ENCODE data around the gene IRF2BP2.

The IRF2BP2 gene

GRCh38 chr1:234655328-234656069 lies 45.5 kb upstream of the IRF2BP2 start:
- TF ChIP-seq ZBTB7A (IDR thresholded peaks at IDR 0.05; ENCODE audit: low read depth), result no peak
- TF ChIP-seq, protein P1, sequence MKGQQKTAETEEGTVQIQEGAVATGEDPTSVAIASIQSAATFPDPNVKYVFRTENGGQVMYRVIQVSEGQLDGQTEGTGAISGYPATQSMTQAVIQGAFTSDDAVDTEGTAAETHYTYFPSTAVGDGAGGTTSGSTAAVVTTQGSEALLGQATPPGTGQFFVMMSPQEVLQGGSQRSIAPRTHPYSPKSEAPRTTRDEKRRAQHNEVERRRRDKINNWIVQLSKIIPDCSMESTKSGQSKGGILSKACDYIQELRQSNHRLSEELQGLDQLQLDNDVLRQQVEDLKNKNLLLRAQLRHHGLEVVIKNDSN (IDR thresholded peaks at IDR 0.05), result no peak

DNA sequence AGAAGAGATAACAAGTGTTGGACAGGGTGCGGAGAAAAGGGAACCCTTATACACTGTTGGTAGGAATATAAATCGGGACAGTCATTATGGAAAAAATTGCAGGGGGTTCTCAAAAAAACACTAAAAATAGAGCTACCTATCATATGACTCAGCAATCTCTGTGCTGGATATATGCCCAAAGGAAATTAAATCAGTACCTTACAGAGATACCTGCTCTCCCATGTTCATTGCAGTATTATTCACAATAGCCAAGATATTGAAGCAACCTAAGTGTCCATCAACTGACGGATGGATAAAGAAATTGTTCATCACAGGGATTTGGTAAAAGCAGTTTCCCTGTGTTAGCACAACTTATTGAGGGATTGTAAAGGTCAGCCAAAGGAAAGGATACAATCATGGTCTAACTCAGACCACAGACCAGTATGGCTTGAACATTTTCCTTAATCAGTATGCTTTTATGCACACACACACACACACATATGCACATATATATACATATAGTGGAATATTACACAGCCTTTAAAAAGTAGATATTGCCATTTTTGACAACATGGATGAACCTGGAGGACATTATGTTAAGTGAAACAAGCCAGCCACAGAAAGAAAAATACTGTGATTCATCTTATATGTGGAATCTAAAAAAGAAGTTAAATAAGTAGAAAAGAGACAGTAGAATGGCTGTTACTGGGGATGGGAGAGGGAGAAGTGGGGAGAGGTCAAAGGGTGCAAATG lies 44.2 kb upstream of the IRF2BP2 start:
- no peak for TF ChIP-seq MAX (IDR thresholded peaks at IDR 0.05)
- TF ChIP-seq, protein P1 (IDR thresholded peaks at IDR 0.05), result no peak
- no peak for TF ChIP-seq TAF1 (IDR thresholded peaks at IDR 0.05; ENCODE audit: low read depth)
- no peak for TF ChIP-seq NFIC (IDR thresholded peaks at IDR 0.05)
- TF ChIP-seq ZBTB7A (IDR thresholded peaks at IDR 0.05; ENCODE audit: low read depth), result no peak
- TF ChIP-seq TEAD4 (IDR thresholded peaks at IDR 0.05), result no peak
- TF ChIP-seq FOXM1 (IDR thresholded peaks at IDR 0.05; ENCODE audit: borderline replicate concordance, low read depth), result no peak
- no peak for TF ChIP-seq REST (IDR thresholded peaks at IDR 0.05; ENCODE audit: low read depth)
- TF ChIP-seq RAD21 (IDR thresholded peaks at IDR 0.05; ENCODE audit: low read depth), result no peak
- TF ChIP-seq TCF12 (IDR thresholded peaks at IDR 0.05; ENCODE audit: low read depth), result no peak
- no peak for TF ChIP-seq EP300 (IDR thresholded peaks at IDR 0.05; ENCODE audit: borderline replicate concordance)
- no peak for TF ChIP-seq CREB1 (IDR thresholded peaks at IDR 0.05; ENCODE audit: low read depth)
- no peak for TF ChIP-seq EGR1 (IDR thresholded peaks at IDR 0.05)
- TF ChIP-seq YY1 (IDR thresholded peaks at IDR 0.05; ENCODE audit: low read depth), result no peak
- TF ChIP-seq CEBPB (IDR thresholded peaks at IDR 0.05), result no peak

GRCh38 chr1:234649432-234650081 lies 39.6 kb upstream of the IRF2BP2 start:
- TF ChIP-seq ZBTB7A (IDR thresholded peaks at IDR 0.05; ENCODE audit: low read depth) (no peak), CREB1 (IDR thresholded peaks at IDR 0.05; ENCODE audit: low read depth) (no peak), CEBPB (IDR thresholded peaks at IDR 0.05) (no peak), EP300 (IDR thresholded peaks at IDR 0.05; ENCODE audit: borderline replicate concordance) (no peak), REST (IDR thresholded peaks at IDR 0.05; ENCODE audit: low read depth) (no peak), TEAD4 (IDR thresholded peaks at IDR 0.05) (no peak)
- TF ChIP-seq, protein P1 (IDR thresholded peaks at IDR 0.05), result no peak

- TF ChIP-seq EGR1 (IDR thresholded peaks at IDR 0.05) (no peak), REST (IDR thresholded peaks at IDR 0.05; ENCODE audit: low read depth) (no peak), ZBTB7A (IDR thresholded peaks at IDR 0.05; ENCODE audit: low read depth) (no peak), TCF12 (IDR thresholded peaks at IDR 0.05; ENCODE audit: low read depth) (no peak), CREB1 (IDR thresholded peaks at IDR 0.05; ENCODE audit: low read depth) (no peak), TAF1 (IDR thresholded peaks at IDR 0.05; ENCODE audit: low read depth) (no peak), NFIC (IDR thresholded peaks at IDR 0.05) (no peak), FOXM1 (IDR thresholded peaks at IDR 0.05; ENCODE audit: borderline replicate concordance, low read depth) (no peak)
- TF ChIP-seq, protein P1 (IDR thresholded peaks at IDR 0.05), result no peak
Measured at GRCh38 chr1:234647758-234648157, 37.8 kb upstream of the IRF2BP2 start.
